RCC 7860 (cell line): ENCODE measurements around the gene RPAIN.
"Not testable (repeated sequence)": the region's sequence is repeated elsewhere in the genome, so short reads cannot be mapped to it uniquely, and the experiment has no call there.

Source experiments
- DNase-seq: peaks from one replicate; pipeline ENCODE4 v3.0.0-alpha.2; 2015; ENCODE audit warnings: low spot score
- FAIRE-seq: peaks from 2 replicates; lab custom pipeline; 2012; peaks lifted over from hg19 to GRCh38; lab: Jason Lieb, UNC

Gene RPAIN

GRCh38 chr17:5429191-5429887, 9.4 kb downstream of the RPAIN start:
- DNase-seq = no peak
- no peak for FAIRE-seq

GRCh38 chr17:5430413-5430999, 10.5 kb downstream of the RPAIN start:
- DNase-seq = no peak
- FAIRE-seq = no peak

- DNase-seq = not testable (repeated sequence)
Observed at GRCh38 chr17:5431234-5431633, 11.3 kb downstream of the RPAIN start.

GRCh38 chr17:5431949-5432556, 12.1 kb downstream of the RPAIN start:
- no peak for DNase-seq
- FAIRE-seq = no peak

More at GRCh38 chr17:5431234-5431633, 11.3 kb downstream of the RPAIN start:
- not testable (repeated sequence) for FAIRE-seq

GRCh38 chr17:5434984-5435383, 15.0 kb downstream of the RPAIN start:
- FAIRE-seq (no peak), DNase-seq (no peak)

- not testable (repeated sequence) for DNase-seq, FAIRE-seq
Observed at GRCh38 chr17:5435781-5436315, 15.9 kb downstream of the RPAIN start.

- FAIRE-seq (no peak), DNase-seq (peak; percentile 5)
Observed at GRCh38 chr17:5437721-5438317, 17.8 kb downstream of the RPAIN start.

GRCh38 chr17:5438716-5439445, 18.9 kb downstream of the RPAIN start, which contains the start of gene C1QBP:
Gene C1QBP, minus strand, starts transcription at chr17:5439155. Its CDS starts 82 bp downstream, at chr17:5439073.
- FAIRE-seq (peak; percentile 38), DNase-seq (peak; percentile 81)

GRCh38 chr17:5439446-5439764, 19.4 kb downstream of the RPAIN start:
- FAIRE-seq (no peak), DNase-seq (no peak)

- FAIRE-seq = no peak
- DNase-seq = no peak
Observed at GRCh38 chr17:5443728-5444127, 23.7 kb downstream of the RPAIN start.

- no peak for DNase-seq
- FAIRE-seq = no peak
Observed at GRCh38 chr17:5444209-5444608, 24.2 kb downstream of the RPAIN start.

GRCh38 chr17:5446786-5447185, 26.8 kb downstream of the RPAIN start:
- DNase-seq (no peak), FAIRE-seq (no peak)

GRCh38 chr17:5464717-5465507, 44.9 kb downstream of the RPAIN start:
- FAIRE-seq = no peak
- no peak for DNase-seq

GRCh38 chr17:5466295-5466694, 46.3 kb downstream of the RPAIN start:
- no peak for FAIRE-seq

GRCh38 chr17:5467416-5467815, 47.4 kb downstream of the RPAIN start:
- no peak for FAIRE-seq
- no peak for DNase-seq

More at GRCh38 chr17:5466295-5466694, 46.3 kb downstream of the RPAIN start:
- no peak for DNase-seq

- no peak for FAIRE-seq
Observed at GRCh38 chr17:5468075-5468473, 48.1 kb downstream of the RPAIN start.

GRCh38 chr17:5472511-5472910, 52.5 kb downstream of the RPAIN start:
- FAIRE-seq = no peak
- DNase-seq = no peak

More at GRCh38 chr17:5468075-5468473, 48.1 kb downstream of the RPAIN start:
- no peak for DNase-seq

- DNase-seq (no peak), FAIRE-seq (no peak)
Observed at GRCh38 chr17:5473906-5474305, 53.9 kb downstream of the RPAIN start.

- no peak for FAIRE-seq
- no peak for DNase-seq
Observed at GRCh38 chr17:5478992-5479391, 59.0 kb downstream of the RPAIN start.

- FAIRE-seq = no peak
- no peak for DNase-seq
Observed at GRCh38 chr17:5480962-5481361, 61.0 kb downstream of the RPAIN start.
